AG10803 (cell line): ENCODE results near the gene CNTFR.

ENCODE experiments used
- DNase-seq: peaks from one replicate; pipeline ENCODE4 v3.0.0; 2010; ENCODE audit warnings: low read depth
- H3K4me3 ChIP-seq: 2 replicates; pipeline ENCODE4 v1.5.1; 2011; ENCODE audit warnings: mild to moderate bottlenecking, low read length, control low read depth
- CTCF ChIP-seq: conservative IDR thresholded peaks from 2 replicates; pipeline ENCODE4 v1.5.1; 2011; ENCODE audit warnings: mild to moderate bottlenecking, low read length, control low read depth, inconsistent platforms

CNTFR gene

GRCh38 chr9:34633851-34634550, 44.5 kb upstream of the CNTFR start:
- DNase-seq, result peak; percentile 62
- TF ChIP-seq CTCF, result peak; percentile 87
- no peak overlapping the region for H3K4me3 ChIP-seq

- H3K4me3 ChIP-seq, result no peak overlapping the region
- no peak for TF ChIP-seq CTCF
- DNase-seq, result no peak
These were observed 43.6 kb upstream of the CNTFR start for GRCh38 chr9:34633166-34633565.

GRCh38 chr9:34630402-34631154, 41.1 kb upstream of the CNTFR start:
- DNase-seq, result no peak
- TF ChIP-seq CTCF, result no peak
- no peak overlapping the region for H3K4me3 ChIP-seq

- no peak for DNase-seq
- TF ChIP-seq CTCF, result no peak
- H3K4me3 ChIP-seq, result no peak overlapping the region
These were observed 39.9 kb upstream of the CNTFR start for GRCh38 chr9:34629491-34629808.

GRCh38 chr9:34628656-34629490, 39.3 kb upstream of the CNTFR start, which contains the start of gene ARID3C:
ARID3C (minus strand) TSS chr9:34629066; CDS start chr9:34628014, 1,052 bp downstream.
- DNase-seq, result no peak
- peak within 1 kb of the TSS; percentile 47 for H3K4me3 ChIP-seq
- no peak for TF ChIP-seq CTCF

GRCh38 chr9:34627716-34628655, 38.5 kb upstream of the CNTFR start:
- TF ChIP-seq CTCF, result no peak
- DNase-seq, result no peak
- peak overlapping the region; percentile 15 for H3K4me3 ChIP-seq
